K562 (cell line): Measurements from ENCODE around the gene GPS2. TPM values are rescaled to one million over a fixed set of nuclear protein-coding genes. Genes with fewer than 3 reads are reported as not detected.

ENCODE experiments used
- ATAC-seq: fragments of 200-7000 bp; cut with Tn5 transposase; 3 replicates; pipeline ENCODE4 v1.9.1; 2020; ENCODE audit warnings: moderate library complexity
- BruUV-seq: library from RNA; stranded (reverse); fragments of 400-500 nt; replicated peaks from 2 replicates; lab custom pipeline; 2021; lab: Mats Ljungman, UMichigan
- CTCF ChIA-PET: fragments of 300-600 bp; formaldehyde crosslinking; extraction: SDS; loops from one replicate; lab custom pipeline; 2021; ENCODE audit warnings: low intra/inter-chr PET ratio; lab: Yijun Ruan, JAX
- POLR2A ChIA-PET: fragments of 300-600, 350-650 bp; sonication (Branson Sonifier 250); formaldehyde crosslinking; extraction: SDS; loops from one replicate; lab custom pipeline; 2021; ENCODE audit warnings: antibody characterized with exemption, inconsistent platforms; lab: Yijun Ruan, JAX
- DNase-seq, 4 experiments: peaks; one replicate each; pipeline versions ENCODE4 v3.0.0 to v3.0.0-alpha.2; 2011 to 2018; ENCODE audit warnings: low spot score in 3 of 4, mixed read lengths in 3 of 4; ENCODE audit errors: extremely low read depth in 1 of 4
- FAIRE-seq: peaks from 2 replicates; lab custom pipeline; 2011; peaks lifted over from hg19 to GRCh38; lab: Jason Lieb, UNC
- H2AFZ ChIP-seq: 2 replicates; pipeline ENCODE4 v1.6.0; 2011; ENCODE audit warnings: low read depth, low read length, control low read depth, inconsistent platforms
- H3K27ac ChIP-seq: fragments of 200-600 bp; 3 replicates; pipeline ENCODE4 v1.8.0; 2011; ENCODE audit warnings: low read depth, mild to moderate bottlenecking, control low read depth, inconsistent platforms, low read length, moderate library complexity, mixed read lengths; ENCODE audit errors: extremely low read depth
- H3K27me3 ChIP-seq, 2 experiments: fragments of 300-600 bp in 1 of 2; 2 replicates in 1 of 2; 3 replicates in 1 of 2; pipeline versions ENCODE4 v1.6.0 to v1.8.0; 2011; ENCODE audit warnings: inconsistent platforms in 2 of 2, low read length in 2 of 2, mild to moderate bottlenecking in 1 of 2, mixed read lengths in 1 of 2, moderate library complexity in 1 of 2; ENCODE audit not compliant: control insufficient read depth in 2 of 2, insufficient read depth in 2 of 2
- H3K36me3 ChIP-seq: fragments of 300-600 bp; 3 replicates; pipeline ENCODE4 v1.8.0; 2011; ENCODE audit warnings: mild to moderate bottlenecking, low read length, inconsistent platforms; ENCODE audit not compliant: control insufficient read depth, insufficient read depth
- H3K4me1 ChIP-seq, 2 experiments: fragments of 200-600 bp in 1 of 2; replicated peaks in 1 of 2; 2 replicates in 1 of 2; 3 replicates in 1 of 2; pipeline versions ENCODE4 v1.5.1 to v1.8.0; 2011; ENCODE audit warnings: inconsistent platforms in 2 of 2, low read length in 2 of 2, mild to moderate bottlenecking in 1 of 2, mixed read lengths in 1 of 2, moderate library complexity in 1 of 2; ENCODE audit not compliant: control insufficient read depth in 2 of 2, insufficient read depth in 2 of 2
- H3K4me2 ChIP-seq: 2 replicates; pipeline ENCODE4 v1.6.1; 2011; ENCODE audit warnings: low read length, control low read depth, inconsistent platforms, mixed read lengths; ENCODE audit not compliant: insufficient read depth
- H3K4me3 ChIP-seq: fragments of 200-600 bp; sonication (generic), shearing (Covaris generic); 2 replicates; pipeline ENCODE4 v1.5.1; 2016; ENCODE audit warnings: control low read depth, inconsistent platforms
- H3K79me2 ChIP-seq: fragments of 200-600 bp; 3 replicates; pipeline ENCODE4 v1.8.0; 2011; ENCODE audit warnings: low read length, inconsistent platforms; ENCODE audit not compliant: control insufficient read depth, insufficient read depth
- H3K9ac ChIP-seq, 2 experiments: 2 replicates each; pipeline versions ENCODE4 v1.6.0 to v1.6.1; 2011; ENCODE audit warnings: low read depth in 2 of 2, low read length in 2 of 2, control low read depth in 1 of 2, inconsistent platforms in 1 of 2, mild to moderate bottlenecking in 1 of 2, mixed read lengths in 1 of 2; ENCODE audit not compliant: insufficient read depth in 1 of 2
- H3K9me1 ChIP-seq: one replicate; pipeline ENCODE4 v1.6.0; 2011; ENCODE audit warnings: inconsistent platforms, mild to moderate bottlenecking, low read length, moderate library complexity; ENCODE audit not compliant: control insufficient read depth, insufficient read depth
- H3K9me3 ChIP-seq: replicated peaks from 2 replicates; pipeline ENCODE4 v1.5.1; 2011; ENCODE audit warnings: low read depth, low read length, inconsistent platforms; ENCODE audit not compliant: control insufficient read depth, insufficient read depth
- H4K20me1 ChIP-seq: replicated peaks from 2 replicates; pipeline ENCODE4 v1.6.1; 2011; ENCODE audit warnings: low read length, inconsistent platforms, mixed read lengths; ENCODE audit not compliant: control insufficient read depth, insufficient read depth
- DACH1 ChIP-seq: fragments of 450-650 bp; IDR thresholded peaks from 2 replicates; pipeline ENCODE4 v1.6.1; 2018; ENCODE audit not compliant: partially characterized antibody
- E2F3 ChIP-seq: fragments of 250-450 bp; sonication (Bioruptor Pico); IDR thresholded peaks from 2 replicates; pipeline ENCODE4 v1.4.0; 2020; ENCODE audit warnings: mild to moderate bottlenecking
- ETS2 ChIP-seq: IDR thresholded peaks from 2 replicates; pipeline ENCODE4 v1.6.1; 2016; ENCODE audit warnings: borderline replicate concordance, missing genetic modification characterization, mild to moderate bottlenecking, moderate library complexity, missing compliant biosample characterization; ENCODE audit not compliant: poor library complexity, severe bottlenecking
- HDAC8 ChIP-seq: fragments of 450-650 bp; IDR thresholded peaks from 2 replicates; pipeline ENCODE4 v1.6.1; 2016; ENCODE audit warnings: mild to moderate bottlenecking, missing genetic modification characterization, moderate library complexity, missing compliant biosample characterization
- MAFF ChIP-seq: IDR thresholded peaks from 2 replicates; pipeline ENCODE4 v1.6.1; 2012; ENCODE audit warnings: low read length, improper control_type of control experiment
- NCOA4 ChIP-seq: fragments of 450-650 bp; IDR thresholded peaks from 2 replicates; pipeline ENCODE4 v1.6.1; 2018; ENCODE audit warnings: mild to moderate bottlenecking; ENCODE audit not compliant: partially characterized antibody
- PHF8 ChIP-seq: fragments of 200-600 bp; sonication (generic); IDR thresholded peaks from 2 replicates; pipeline ENCODE4 v1.6.1; 2012; ENCODE audit warnings: mixed run types, mild to moderate bottlenecking, inconsistent platforms, low read length, moderate library complexity, borderline replicate concordance
- SIX5 ChIP-seq, 2 experiments: IDR thresholded peaks; 2 replicates each; pipeline ENCODE4 v1.6.1; 2011; ENCODE audit warnings: low read length in 2 of 2, borderline replicate concordance in 1 of 2, low read depth in 1 of 2, mild to moderate bottlenecking in 1 of 2, moderate library complexity in 1 of 2; ENCODE audit not compliant: insufficient read depth in 1 of 2
- ZNF518B ChIP-seq: fragments of 250-450 bp; sonication (Bioruptor Pico); IDR thresholded peaks from 2 replicates; pipeline ENCODE4 v1.5.0; 2021; ENCODE audit warnings: mild to moderate bottlenecking, moderate library complexity
- WGBS: fragments of 100-300 bp; shearing (Covaris generic); methylation state at CpG from one replicate; pipeline ENCODE4 v1.1.6; 2016; ENCODE audit warnings: low coverage, mixed read lengths; ENCODE audit not compliant: insufficient coverage; ENCODE audit errors: missing lambda C conversion rate; 5-methylcytosine and 5-hydroxymethylcytosine counted together
- in situ Hi-C: fragments of 300-500 bp; cut with MboI; formaldehyde crosslinking; loops from 4 replicates; pipeline ENCODE4 v1.15.0; 2018; ENCODE audit warnings: inconsistent platforms, mixed read lengths
- intact Hi-C: fragments of 100-400 bp; cut with micrococcal nuclease; formaldehyde crosslinking; loops from 2 replicates; pipeline ENCODE4 v1.14.2; 2022
- polyA plus RNA-seq, 8 experiments: library from polyadenylated mRNA; depleted of rRNA in 4 of 8; stranded (reverse) in 5 of 8; unstranded in 3 of 8; fragments of >200 nt; fragmentation: Nextera tagmentation in 2 of 8; fragmentation: Illumina TruSeq in 1 of 8; extraction: Ambion mirVana in 2 of 8; extraction: Trizol in 1 of 8; gene quantifications; 2 replicates each; pipeline versions ENCODE4 v1.2.1 to v1.2.3, GENCODE V29; 2011 to 2014; ENCODE audit warnings: inconsistent platforms in 1 of 8, missing spikeins in 1 of 8
- total RNA-seq, 7 experiments: library from RNA; depleted of rRNA in 6 of 7; stranded (reverse); fragments of >200 nt in 6 of 7; fragmentation: Illumina TruSeq in 2 of 7; extraction: Trizol in 2 of 7; gene quantifications; 2 replicates each; pipeline versions ENCODE4 v1.2.1 to v1.2.3, GENCODE V29; 2011 to 2021; ENCODE audit warnings: low replicate concordance in 1 of 7
- TF ChIP-seq, protein P1 (sequence below): sonication (generic); formaldehyde crosslinking; IDR thresholded peaks from 2 replicates; pipeline ENCODE4 v1.8.0; 2023; ENCODE audit warnings: mild to moderate bottlenecking, missing genetic modification reagents

Gene GPS2
- total and polyA plus RNA-seq, 9 of the 15 experiments (the other 6 are each of a cell fraction or from before 2014, with no cell fraction given) = 18.3 to 75.7 (median 37.0) TPM

GRCh38 chr17:7357381-7357780, 42.2 kb upstream of the GPS2 start (continued):
- TF ChIP-seq, protein P1, sequence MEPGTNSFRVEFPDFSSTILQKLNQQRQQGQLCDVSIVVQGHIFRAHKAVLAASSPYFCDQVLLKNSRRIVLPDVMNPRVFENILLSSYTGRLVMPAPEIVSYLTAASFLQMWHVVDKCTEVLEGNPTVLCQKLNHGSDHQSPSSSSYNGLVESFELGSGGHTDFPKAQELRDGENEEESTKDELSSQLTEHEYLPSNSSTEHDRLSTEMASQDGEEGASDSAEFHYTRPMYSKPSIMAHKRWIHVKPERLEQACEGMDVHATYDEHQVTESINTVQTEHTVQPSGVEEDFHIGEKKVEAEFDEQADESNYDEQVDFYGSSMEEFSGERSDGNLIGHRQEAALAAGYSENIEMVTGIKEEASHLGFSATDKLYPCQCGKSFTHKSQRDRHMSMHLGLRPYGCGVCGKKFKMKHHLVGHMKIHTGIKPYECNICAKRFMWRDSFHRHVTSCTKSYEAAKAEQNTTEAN = no peak
- no peak for TF ChIP-seq HDAC8 (tag)
- TF ChIP-seq DACH1 = no peak
- TF ChIP-seq PHF8 = no peak
- TF ChIP-seq NCOA4 = no peak
- no peak for TF ChIP-seq SIX5 (IDR thresholded peaks at IDR 0.05; ENCODE audit: borderline replicate concordance in 1 of 2, insufficient read depth in 1 of 2, low read depth in 1 of 2, low read length in 2 of 2)

DNA sequence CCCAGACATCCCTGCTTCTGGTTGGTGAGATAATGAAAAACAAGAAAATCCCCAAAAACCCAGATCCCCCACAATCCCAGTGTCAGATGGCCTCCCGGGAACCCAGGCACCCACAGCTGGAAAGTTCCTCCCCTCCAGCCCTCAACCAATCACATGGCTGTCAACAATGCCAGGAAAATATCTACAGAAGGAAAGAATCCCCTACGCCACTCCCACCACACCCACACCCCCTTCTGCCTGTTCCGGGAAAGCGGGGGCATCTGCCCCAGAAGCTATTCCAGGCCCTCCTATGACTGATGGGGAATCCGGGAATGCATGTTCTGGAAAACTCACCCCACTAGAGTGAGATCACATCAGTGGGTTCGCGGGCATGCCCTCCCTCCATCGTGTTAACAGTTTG, 41.6 kb upstream of the GPS2 start:
- H3K27ac ChIP-seq = no peak overlapping the region
- no TSS peak for BruUV-seq
- no peak overlapping the region for H3K4me3 ChIP-seq
- intact Hi-C loops (loop anchor here (5.0 kb wide), 2 partner anchors 146 to 206 kb away; partner anchors contain the start of gene SENP3), in situ Hi-C loops (loop anchor here (10.0 kb wide), 1 partner anchor 198 kb away; the partner anchor contains the start of gene TNFSF13)
- WGBS = 51% methylated on average over 5 of the region's 8 CpGs
- H3K36me3 ChIP-seq = no peaks in the 10 kb centered on the region
- peaks cover 0 to 31% of the 10 kb centered on the region in 2 experiments; a peak in 3 of 5 replicates for H3K4me1 ChIP-seq
- TF ChIP-seq MAFF (no peak), E2F3 (CRISPR knock-in tag) (no peak), ZNF518B (no peak), ETS2 (no peak)
- DNase-seq (no peak), ATAC-seq (no peak), FAIRE-seq (no peak)
- no peaks in the 10 kb centered on the region for H3K27me3 ChIP-seq
- H3K9me3 ChIP-seq = no peaks in the 10 kb centered on the region
- ChIA-PET CTCF (interaction anchor here (1.7 kb wide), 1 partner anchor 203 kb away, joined by 9 read pairs; no protein-coding TSS in a partner anchor), POLR2A (interaction anchor here (1.2 to 1.6 kb wide), 2 partner anchors 45 to 129 kb away, joined by 3 to 7 read pairs; no protein-coding TSS in a partner anchor)
- H3K9me1 ChIP-seq = no peaks in the 10 kb centered on the region
- H3K4me2 ChIP-seq = no peak overlapping the region
- no peaks in the 10 kb centered on the region; the same call in 2 of the 3 replicates for H3K79me2 ChIP-seq
- H3K9ac ChIP-seq = no peak overlapping the region
- H2AFZ ChIP-seq = no peak overlapping the region
- no peaks in the 10 kb centered on the region for H4K20me1 ChIP-seq
